PFSK-1 (cell line): ENCODE results near the gene ZNF609.

Experiments used
- SIN3A ChIP-seq: IDR thresholded peaks from 2 replicates; pipeline ENCODE4 v1.6.1; 2012; ENCODE audit warnings: mild to moderate bottlenecking, low read length, moderate library complexity, borderline replicate concordance; ENCODE audit not compliant: insufficient read depth
- TAF1 ChIP-seq: IDR thresholded peaks from 2 replicates; pipeline ENCODE4 v1.6.1; 2012; ENCODE audit warnings: low read length, control low read depth, borderline replicate concordance; ENCODE audit not compliant: insufficient read depth
- TF ChIP-seq, protein P1 (sequence below), 2 experiments: IDR thresholded peaks; 2 replicates each; pipeline versions ENCODE4 v1.6.1 to v1.8.0; 2011 to 2012; ENCODE audit warnings: low read depth in 2 of 2, low read length in 2 of 2, control low read depth in 1 of 2, inconsistent platforms in 1 of 2, mild to moderate bottlenecking in 1 of 2, moderate library complexity in 1 of 2; ENCODE audit not compliant: insufficient read depth in 1 of 2

DNA sequence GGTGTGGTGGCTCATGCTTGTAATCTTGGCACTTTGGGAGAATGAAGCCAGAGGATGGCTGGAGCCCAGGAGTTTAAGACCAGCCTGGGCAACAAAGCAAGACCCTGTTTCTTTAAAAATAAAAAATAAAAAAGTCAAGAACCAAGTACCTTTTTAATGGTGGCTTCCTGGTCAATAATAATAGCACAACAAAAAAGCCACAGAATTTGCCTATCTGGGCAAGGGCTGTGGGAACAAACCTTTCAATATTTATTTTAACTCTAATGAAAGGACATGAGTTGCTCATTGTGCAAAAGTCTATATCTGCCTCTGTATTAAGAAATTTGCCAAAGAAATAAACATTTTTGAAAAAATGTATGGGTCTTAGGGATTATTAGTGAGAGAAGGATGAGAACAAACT, 2.1 kb downstream of the ZNF609 start:
- TF ChIP-seq TAF1 (no peak), SIN3A (no peak)
- TF ChIP-seq, protein P1, sequence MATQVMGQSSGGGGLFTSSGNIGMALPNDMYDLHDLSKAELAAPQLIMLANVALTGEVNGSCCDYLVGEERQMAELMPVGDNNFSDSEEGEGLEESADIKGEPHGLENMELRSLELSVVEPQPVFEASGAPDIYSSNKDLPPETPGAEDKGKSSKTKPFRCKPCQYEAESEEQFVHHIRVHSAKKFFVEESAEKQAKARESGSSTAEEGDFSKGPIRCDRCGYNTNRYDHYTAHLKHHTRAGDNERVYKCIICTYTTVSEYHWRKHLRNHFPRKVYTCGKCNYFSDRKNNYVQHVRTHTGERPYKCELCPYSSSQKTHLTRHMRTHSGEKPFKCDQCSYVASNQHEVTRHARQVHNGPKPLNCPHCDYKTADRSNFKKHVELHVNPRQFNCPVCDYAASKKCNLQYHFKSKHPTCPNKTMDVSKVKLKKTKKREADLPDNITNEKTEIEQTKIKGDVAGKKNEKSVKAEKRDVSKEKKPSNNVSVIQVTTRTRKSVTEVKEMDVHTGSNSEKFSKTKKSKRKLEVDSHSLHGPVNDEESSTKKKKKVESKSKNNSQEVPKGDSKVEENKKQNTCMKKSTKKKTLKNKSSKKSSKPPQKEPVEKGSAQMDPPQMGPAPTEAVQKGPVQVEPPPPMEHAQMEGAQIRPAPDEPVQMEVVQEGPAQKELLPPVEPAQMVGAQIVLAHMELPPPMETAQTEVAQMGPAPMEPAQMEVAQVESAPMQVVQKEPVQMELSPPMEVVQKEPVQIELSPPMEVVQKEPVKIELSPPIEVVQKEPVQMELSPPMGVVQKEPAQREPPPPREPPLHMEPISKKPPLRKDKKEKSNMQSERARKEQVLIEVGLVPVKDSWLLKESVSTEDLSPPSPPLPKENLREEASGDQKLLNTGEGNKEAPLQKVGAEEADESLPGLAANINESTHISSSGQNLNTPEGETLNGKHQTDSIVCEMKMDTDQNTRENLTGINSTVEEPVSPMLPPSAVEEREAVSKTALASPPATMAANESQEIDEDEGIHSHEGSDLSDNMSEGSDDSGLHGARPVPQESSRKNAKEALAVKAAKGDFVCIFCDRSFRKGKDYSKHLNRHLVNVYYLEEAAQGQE (IDR thresholded peaks at IDR 0.05; ENCODE audit: insufficient read depth in 1 of 2, low read depth in 2 of 2, low read length in 2 of 2) = no peak
